ENCODE data around the gene KCNAB1.
A peak's percentile ranks its signal among the peaks of the same experiment; 100 is the strongest.

KCNAB1 gene

DNA sequence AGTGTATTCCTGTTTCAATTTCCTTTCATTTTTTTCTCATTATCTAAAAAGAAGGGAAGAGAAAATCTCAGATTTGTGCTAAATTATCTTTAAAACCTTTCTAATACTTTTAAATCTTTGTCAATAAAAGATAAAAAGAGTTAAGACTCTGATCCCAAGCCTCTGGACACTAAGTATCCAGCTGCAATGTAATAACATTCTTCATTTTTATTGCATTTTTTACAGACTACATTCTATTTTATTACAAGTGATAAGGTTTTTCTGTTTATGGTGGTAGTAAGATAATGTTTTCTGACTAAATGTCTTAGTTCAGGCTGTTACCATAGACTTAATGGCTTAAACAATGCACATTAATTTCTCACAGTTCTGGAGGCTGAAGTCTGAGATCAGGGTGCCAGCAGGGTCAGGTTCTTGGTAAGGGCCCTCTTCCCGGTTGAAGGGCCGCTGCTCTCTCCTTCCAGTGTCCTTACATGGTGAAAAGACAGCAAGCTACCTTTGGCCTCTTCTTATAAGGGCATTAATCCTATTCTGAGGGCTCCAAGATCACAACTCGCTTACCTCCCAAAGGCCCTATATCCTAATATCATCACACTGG lies 19.7 kb downstream of the KCNAB1 start:
- DNase-seq = no peak

DNA sequence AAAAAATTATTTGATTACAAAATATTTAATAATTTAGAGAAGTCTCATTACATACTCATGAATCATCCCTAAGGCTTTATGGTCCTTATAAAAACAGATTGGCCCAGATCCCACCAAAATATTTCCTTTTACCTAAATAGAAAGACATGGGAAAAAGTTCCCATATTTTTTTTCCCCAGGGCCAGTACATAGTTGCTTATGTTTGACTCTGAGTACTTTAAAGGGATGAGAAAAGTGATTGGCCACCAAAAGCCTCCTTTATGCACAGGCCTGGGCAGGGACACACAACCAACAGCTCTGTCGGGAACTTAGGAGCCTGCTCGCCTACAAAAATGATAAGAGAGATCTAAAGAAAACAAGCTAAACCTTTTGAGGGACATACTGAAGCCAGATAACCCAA lies 22.3 kb downstream of the KCNAB1 start:
- no peak for DNase-seq

DNA sequence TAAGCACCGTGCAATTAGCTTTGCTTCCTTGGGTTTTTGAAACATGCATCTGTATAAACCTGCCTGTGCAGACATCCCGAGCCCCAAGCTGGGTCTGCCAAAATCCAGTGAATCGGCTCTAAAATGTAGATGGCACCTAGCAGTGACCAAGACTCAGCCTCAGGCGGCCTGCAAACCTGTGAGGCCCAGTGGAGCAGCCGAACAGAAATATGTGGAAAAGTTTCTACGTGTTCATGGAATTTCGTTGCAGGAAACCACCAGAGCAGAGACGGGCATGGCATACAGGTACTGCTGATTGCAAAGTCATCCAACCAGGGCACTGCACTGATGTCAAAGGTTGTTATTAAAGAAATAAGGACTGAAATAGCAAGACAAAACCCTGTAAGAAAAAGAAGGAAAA lies 22.8 kb downstream of the KCNAB1 start:
- DNase-seq = no peak

DNA sequence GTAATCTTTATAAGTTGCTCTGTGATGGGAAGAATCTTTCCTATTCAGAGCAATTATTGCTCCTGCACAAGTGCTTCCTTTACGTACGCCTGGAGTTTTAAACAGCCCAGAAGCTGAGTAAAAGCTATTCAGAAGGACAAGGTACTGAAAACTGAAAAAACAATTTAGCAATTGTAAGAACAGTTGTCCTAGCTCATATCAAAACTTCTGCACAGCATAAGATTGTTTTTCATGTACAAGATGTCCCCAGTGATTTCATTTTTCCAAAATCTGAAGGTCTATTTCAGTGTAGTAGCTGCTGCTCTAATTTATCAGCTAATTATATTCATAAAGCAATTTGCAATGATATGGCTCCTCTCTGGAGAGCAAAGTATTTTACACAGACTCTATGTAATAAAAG lies 23.7 kb downstream of the KCNAB1 start:
- no peak for DNase-seq

DNA sequence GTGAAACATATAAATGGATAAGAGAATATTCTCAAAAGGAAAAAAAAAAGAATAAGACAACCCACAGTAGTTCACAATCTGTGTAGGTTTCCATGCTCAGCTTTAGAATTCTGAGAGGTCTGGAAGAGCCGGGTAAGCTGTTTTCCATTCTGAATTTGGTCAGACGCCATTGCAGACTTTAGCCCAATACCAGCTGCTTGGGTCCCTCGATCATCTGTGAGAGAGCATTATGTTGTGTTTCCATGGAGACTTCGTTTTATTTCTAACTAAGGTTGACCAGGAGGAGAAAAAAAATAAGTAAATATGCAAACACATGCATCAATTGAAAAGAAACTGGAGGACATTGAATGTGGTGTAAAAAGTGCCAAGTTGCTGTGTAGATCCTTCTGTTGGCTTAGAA lies 25.5 kb downstream of the KCNAB1 start:
- DNase-seq = no peak

DNA sequence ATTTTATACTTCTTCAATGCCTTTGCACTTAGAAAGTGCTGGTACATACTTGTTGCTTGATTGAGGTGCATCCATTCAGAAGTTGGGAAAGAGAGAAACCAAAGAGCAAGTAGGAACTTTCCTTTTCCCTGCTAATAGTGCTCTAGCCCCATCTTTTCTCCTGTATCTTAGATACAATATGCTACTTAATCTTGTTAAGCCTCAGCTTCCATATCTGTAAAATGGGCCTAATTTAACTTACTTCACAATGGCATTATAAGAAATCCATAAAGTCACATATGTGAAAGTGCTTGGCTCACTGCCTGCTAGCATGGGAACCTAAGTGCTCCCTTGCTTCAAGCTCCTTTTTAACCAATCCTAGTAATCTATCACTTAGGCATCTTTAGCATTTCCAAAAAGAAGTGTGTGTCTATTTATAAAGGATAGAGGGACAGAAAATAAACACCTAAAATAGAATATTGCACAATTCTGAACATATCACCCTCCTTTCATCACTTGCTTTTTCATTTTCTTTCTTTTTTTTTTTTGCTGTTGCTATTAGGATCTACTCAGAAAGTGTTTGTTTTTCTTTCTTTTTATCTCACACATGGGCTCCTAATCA lies 28.1 kb downstream of the KCNAB1 start:
- no peak for DNase-seq

DNA sequence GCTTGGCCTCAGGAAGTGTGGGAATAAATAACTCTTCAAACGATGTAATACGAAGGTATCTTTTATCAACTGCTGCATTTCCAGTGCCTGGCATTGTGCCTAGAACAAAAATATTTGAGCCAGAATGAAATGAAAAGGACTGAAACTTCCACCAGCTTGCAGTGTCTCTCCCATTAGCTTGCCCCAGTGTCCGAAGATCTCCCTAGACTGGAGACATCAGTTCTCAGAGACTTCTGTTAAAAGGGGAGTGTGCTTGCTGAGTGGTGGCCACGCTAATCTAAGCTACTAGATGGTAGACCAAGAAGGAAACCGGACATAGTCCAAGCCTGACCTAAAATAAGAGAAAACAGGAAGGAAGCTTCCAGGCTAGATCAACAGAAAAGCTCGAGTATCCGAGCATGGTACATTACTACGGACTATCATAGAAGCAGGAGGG lies 28.6 kb downstream of the KCNAB1 start:
- no peak for DNase-seq

DNA sequence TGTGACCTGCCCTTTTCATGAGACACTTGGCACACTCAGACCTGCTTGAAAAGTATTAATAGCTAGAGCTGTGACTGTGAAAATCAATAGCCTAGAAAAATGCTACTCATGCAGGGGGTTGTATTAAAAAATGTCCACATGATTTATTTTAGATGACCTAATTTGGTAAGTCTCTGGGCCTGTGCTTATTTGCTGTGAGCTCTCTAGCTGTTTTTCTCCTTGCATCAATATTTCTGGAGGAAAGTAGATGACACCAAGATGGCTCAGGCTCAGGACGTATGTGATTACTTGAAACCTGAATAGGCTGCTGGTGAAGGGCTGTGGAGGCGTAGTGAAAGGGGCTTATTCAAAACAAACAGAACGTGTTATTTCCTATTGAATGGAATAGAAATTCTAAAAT lies 29.5 kb downstream of the KCNAB1 start:
- DNase-seq = no peak

DNA sequence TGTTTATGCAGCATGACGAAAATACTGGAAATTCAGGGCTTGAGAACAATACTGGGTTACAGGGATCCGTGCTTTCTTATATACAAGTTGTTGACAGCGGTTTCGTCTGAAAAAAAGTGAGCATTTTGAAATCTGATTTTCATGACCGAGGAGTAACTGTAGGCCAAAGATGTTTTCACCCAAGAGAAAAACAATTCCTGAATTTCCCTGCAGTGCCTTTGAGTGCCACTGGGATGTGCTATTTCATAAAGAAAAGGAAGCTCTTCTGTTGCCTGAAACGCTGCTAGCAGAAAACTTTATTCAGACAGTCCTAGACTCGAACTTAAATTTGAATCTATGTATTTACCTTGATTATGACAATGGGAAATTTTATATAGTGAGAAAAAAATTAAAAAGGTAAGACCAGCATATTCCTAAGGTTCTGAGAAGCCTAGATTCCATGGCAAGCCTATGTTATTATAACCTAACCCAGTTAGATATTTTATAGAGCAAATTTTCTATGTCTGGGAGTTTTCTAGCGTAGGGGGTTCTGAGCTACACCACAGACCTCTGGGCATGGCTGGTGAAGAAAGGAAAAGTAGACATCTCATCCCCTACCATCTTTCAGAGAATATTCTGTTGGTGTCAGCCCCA lies 30.2 kb downstream of the KCNAB1 start:
- peak; percentile 62 for DNase-seq

DNA sequence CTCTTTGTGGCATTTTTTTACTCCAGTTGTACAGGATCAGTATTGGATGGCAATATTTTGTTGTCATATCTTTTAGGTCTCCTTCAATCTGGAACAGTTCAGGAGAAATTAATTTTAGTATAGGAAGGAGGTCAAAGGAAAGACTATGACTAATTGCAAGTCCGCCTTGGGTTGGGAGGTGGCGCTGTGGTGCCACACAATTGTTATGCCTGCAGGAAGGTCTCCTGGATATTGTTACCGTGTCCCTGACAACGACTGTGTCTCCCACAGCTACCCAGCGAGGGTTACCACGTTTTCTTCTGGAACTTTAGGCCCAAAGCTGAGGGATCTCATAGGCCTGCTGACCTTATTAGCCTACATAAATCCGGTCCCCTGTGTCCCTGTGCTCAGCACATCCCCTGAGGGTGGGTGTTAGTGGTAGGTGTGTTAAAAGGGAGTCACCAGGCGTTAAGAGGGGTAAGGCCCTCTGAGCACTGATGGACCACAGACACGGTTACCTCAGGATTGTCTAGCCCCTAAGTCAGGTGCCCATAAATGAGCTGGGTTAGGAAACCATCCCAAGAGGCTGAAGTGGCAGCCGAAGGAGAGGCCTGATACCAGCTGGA lies 31.5 kb downstream of the KCNAB1 start:
- peak; percentile 6 for DNase-seq

DNA sequence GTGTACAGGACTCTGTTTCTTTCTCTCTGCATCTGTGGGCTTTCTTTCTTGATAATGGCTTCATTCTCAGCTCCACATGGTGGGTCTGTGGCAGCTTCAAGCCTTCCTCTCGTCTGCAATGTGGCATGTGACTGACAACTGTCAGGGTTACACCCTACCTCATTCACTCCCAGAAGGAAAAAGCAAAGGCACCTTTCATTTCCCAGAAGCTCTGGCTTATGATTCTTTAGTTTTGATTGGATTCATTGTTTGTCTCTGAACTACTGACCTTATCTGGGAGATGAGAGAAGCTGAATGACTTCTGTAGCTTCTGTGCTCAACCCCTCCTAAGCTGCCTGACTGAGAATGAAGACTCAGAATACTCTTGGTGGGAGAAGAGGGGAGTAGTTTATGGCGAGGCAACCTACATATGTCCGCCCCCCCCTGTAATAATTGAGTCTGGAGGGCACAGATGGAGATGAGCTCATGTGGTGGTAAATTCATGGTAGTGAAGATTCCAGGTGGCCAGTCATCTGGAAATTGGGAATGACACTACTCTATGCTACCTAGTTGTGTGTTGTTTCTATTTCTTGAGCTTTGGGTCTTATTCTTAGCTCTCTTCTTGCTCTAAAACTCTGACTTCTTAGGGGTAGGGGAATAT lies 38.4 kb downstream of the KCNAB1 start:
- DNase-seq = no peak

DNA sequence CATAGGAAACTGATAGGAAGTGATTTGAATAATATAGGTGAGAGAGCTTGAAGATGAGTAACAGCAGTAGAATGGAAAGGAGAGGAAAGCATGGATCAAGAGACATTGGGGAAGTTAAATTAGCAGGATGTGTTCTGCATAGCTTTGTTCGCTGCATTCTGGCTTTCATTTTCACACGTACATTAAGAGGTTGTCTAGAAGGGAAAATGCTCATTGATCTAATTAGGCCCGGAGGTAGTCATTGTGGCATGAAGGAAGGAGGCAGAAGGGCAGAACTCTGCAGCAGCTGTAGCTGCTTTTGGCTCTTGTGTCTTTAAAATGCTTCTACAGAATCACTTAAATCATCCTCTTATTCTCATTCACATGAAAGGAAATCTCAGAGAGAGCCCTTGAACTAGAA lies 40.3 kb downstream of the KCNAB1 start:
- no peak for DNase-seq

DNA sequence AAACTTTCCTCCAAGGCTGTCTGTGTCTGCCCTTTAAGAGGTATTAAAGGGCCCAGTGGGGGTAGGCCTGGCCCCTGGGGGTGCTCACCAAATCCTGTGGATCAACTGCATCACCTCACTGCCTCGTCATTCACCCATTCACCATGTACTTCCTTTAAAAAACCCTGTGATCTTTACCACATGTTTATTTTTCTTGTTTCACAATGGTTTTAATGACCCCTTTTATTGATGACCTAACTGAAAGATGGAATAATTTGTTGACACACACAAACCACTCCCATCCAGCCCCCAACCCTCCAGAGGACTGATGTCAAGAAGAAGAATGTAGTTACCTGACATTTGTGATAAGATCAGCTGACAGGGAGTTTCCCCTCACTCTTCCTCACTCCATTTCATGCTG lies 40.8 kb downstream of the KCNAB1 start:
- no peak for DNase-seq

DNA sequence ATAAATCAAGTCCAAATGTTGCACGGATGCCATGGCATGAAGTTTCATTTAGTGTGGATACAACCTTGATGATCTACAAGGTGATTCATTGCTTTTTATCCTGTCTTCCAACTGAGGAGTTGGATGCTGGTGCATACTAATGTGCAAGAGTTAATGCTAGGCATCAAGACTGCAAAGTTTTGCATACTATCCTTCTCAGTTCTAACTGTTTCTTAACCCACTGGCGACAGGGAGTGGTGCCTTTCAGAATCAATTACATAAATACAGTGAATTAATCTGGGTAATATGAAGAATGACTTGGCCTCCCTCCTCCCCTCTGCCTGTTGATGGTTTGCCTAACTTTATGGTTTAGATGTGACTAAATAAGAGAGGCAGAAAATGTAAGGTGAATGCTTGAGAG lies 43.5 kb downstream of the KCNAB1 start:
- no peak for DNase-seq

DNA sequence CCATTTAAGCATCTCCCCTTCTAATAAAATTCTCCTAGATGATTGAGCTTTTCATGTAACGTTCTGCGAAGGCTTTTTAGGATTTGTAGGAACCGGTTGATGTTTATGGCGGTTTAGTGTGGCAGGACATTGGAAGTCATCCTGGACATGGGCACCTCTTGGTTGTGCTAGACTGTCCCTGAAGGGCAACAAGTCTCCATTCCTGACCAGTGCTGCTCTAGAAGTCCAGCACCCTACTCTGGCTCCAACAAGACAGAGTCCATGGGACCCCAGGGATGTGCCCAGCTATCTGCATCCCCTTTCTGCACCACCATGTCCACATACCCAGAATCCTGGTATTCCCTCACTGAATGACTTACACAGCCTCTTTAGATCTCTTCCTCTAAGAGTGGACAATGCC lies 46.4 kb downstream of the KCNAB1 start:
- DNase-seq = no peak

DNA sequence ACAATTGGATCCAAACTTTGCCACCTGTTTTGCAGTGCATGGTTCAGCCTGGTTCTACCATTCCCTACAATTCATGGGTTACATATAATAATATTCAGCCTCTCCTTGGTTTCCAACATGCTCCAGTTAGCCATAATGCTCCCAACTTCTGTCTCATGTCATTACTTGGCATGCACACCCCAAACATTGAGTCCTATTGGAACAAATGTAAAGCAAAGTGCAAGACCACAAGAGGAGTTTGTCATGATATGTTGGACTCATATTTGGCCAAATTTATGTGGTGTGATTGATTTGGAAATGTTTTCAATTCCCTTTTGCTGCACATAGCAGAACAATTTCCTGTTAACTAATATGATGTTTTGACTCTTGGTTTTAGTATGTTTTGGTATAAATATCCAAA lies 50.2 kb downstream of the KCNAB1 start:
- DNase-seq = no peak

DNA sequence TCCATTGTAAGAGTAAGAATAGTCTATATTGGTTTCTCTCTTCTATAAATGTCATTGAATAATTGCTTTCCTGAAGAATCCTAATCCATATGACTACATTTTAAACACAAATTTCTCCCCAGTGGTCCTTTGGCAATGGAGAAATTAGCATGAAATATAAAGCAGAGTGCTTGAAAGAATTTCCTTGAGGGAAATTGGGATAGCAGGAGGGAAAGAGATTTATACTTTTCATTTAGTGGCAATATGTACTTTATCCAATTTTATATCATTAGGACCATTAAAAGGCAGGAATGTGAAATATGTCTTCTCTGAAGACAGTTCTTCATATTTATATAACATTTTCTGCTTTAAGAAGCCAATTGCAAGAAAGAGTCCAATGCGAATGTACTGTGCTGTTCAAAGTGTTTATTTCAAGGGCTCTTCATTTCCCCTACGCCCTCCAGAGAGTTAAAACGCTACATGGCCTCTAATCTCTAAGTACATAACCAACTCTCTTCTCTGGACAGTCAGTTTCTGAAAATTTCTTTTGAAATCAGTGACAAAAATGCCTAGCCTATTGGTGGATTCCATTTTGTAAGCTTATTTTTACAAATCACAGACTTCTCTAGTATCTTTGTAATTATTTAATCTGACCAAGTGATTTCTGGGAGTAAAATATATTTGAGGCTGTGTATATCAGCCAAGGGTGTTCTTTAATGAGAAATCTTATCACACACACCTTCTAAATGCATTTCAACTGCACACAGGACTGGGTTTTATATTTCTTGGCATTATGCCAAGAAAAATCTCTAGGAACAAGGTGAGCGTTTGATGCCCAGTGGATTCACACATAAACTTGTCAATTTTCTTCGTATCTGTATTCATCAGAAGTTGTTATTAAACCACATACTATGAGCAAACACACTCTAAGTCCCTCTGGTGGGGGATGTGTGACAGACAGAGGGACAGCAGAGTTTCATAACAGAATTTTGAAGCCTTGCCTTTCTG lies 51.2 kb downstream of the KCNAB1 start:
- DNase-seq = no peak

DNA sequence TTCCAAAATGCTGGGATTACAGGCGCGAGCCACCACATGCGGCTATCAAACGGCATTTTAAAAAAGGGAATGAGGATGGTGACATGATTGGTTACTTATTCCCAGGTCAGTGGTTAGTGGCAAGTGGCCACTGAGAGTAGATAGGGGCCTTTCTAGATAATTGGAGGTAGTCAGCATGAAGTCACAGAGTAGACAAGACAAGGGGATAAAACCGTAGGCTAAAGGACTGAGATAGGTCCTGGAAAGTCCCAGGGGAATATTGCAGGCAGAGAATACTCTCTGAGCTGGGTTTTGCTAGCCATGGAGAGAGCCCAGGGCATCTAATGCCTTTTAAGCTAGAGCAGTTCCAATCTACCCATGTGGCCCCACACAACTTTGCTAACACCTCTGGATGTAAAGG lies 52.2 kb downstream of the KCNAB1 start:
- DNase-seq = no peak

DNA sequence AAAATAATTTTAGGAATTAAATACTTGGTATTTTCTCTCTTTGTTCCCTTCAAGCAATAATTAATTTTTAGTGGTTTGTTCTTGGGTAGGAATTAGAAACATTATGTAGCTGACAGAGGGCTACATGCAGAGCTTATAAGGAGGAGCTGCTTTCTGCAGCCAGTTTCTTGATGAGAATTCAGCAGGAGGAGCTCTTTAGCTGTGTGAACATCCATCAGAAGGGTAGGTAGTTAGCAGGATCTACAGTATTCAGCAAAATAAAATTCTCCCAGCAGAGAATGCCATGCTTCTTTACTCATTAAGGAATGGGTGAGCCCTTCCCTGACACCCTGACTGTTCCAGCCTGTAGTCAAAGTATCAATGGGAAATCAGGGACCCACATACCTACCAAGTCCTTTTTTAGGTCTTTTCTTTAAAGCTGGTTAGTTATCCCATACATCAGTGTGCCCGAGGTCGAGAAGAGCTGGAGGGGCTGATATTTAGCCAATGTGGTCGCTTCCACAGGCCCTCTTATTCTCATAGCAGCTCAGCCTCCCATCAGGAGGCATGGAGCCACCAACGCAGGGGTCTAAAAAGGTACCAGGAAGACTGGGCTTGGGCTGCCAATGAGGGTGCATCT lies 54.0 kb downstream of the KCNAB1 start:
- no peak for DNase-seq

DNA sequence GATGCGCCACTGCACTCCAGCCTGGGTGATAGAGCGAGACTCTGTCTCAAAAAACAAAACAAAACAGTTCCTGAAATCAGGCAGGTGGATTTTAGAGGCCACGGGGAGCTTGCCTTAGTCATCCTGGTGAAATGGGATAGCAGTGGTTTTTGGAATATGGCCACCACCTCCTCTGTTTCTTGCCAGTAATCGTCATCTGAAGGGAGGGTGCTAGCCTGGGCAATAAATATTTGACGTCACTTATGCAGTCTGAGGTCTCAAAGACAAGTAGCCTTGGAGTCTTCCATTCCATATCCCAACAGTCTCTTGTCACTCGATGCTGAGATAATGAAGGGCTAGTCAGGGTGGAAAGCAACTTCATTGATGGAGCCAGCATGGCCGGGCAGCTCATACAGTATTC lies 55.2 kb downstream of the KCNAB1 start:
- DNase-seq = no peak

DNA sequence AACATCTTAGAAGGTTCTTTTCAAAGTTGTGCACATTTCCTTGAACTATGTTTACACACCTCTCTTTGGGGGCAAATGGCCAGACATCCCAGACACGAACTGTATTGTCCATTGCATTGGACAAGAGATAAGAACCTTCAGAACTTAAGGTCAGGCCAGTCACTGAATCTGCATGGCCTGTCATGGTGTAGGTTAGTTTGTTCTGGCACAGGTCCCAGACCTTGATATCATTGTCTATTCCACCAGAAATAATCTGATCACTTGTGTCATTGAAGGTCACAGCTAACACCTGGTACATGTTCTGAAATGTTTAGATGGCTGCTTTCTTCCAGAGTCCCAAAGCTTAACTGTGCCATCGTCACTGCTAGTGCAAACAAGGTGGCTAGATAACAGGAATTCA lies 55.7 kb downstream of the KCNAB1 start:
- no peak for DNase-seq

DNA sequence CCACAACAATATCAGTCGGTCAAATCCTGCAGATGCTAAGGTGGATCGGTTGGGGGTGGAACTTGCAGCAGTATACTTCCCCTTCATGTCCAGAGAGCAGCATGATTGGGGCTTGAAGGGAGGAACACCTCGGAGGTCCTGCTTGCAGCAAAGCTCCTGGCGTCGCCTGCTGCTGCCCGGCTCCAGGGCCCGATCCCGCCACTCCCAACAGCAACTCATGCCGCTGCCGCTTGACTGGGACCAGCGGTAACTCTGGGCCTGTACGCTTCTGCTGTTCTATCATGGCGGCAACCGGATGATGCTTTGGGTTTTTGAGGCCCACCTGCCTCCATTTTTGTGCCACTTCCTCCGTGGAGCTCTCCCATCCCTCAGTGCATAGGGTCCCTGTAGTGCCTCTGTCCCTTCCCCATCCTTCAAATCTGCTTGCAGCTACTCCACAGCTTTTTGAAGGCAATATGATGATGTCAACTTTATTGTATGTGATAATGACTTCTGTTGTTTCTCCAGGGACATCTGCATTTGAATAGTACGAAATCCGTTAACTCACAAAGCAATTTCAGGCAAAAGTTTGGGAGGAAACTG lies 56.3 kb downstream of the KCNAB1 start:
- DNase-seq = no peak
